Heart right ventricle (tissue), 16 donors: ENCODE results near the gene GNAI1. TPM values are rescaled to one million over a fixed set of nuclear protein-coding genes. Genes with fewer than 3 reads are reported as not detected.
A peak's percentile ranks its signal among the peaks of the same experiment; 100 is the strongest.

ENCODE experiments used
- ATAC-seq, 8 donors: fragments of 200-7000 bp; cut with Tn5 transposase; one replicate each; pipeline ENCODE4 v1.9.1; 2020; ENCODE audit warnings: mild to moderate bottlenecking in 8 of 8, moderate library complexity in 8 of 8, moderate number of reproducible peaks in 1 of 8
- DNase-seq, 2 donors: peaks; one replicate each; pipeline ENCODE4 v3.0.0-alpha.2; 2020
- H3K27ac ChIP-seq, 10 donors: fragments of 200-600 bp; sonication (generic) in 2 of 10; one replicate each; pipeline versions ENCODE4 v1.5.0 to v1.8.0; 2020 to 2022; ENCODE audit warnings: mild to moderate bottlenecking in 3 of 10
- H3K27me3 ChIP-seq, 7 donors: fragments of 200-600 bp; one replicate each; pipeline ENCODE4 v1.8.0; 2021 to 2022; ENCODE audit warnings: mild to moderate bottlenecking in 2 of 7
- H3K36me3 ChIP-seq, 9 donors: fragments of 200-600 bp; sonication (generic) in 1 of 9; one replicate each; pipeline versions ENCODE4 v1.5.0 to v1.8.0; 2020 to 2022; ENCODE audit warnings: mild to moderate bottlenecking in 2 of 9
- H3K4me1 ChIP-seq, 9 donors: fragments of 200-600 bp; sonication (generic) in 1 of 9; one replicate each; pipeline versions ENCODE4 v1.5.0 to v1.8.0; 2020 to 2022; ENCODE audit warnings: mild to moderate bottlenecking in 4 of 9
- H3K4me3 ChIP-seq, 10 donors: fragments of 200-600 bp; sonication (generic) in 2 of 10; one replicate each; pipeline versions ENCODE4 v1.5.0 to v1.8.0; 2020 to 2022; ENCODE audit warnings: mild to moderate bottlenecking in 7 of 10, moderate library complexity in 2 of 10
- H3K9me3 ChIP-seq, 11 donors: fragments of 200-600 bp in 10 of 11; sonication (generic) in 2 of 11; one replicate each; pipeline versions ENCODE4 v1.5.0 to v1.8.0; 2013 to 2022; ENCODE audit warnings: mild to moderate bottlenecking in 2 of 11, control low read depth in 1 of 11, moderate library complexity in 1 of 11
- CTCF ChIP-seq, 9 donors: fragments of 200-600 bp; sonication (generic) in 2 of 9; IDR thresholded peaks; one replicate each; pipeline versions ENCODE4 v1.5.0 to v1.8.0; 2021 to 2022; ENCODE audit warnings: antibody characterized with exemption in 9 of 9, mild to moderate bottlenecking in 5 of 9, moderate library complexity in 1 of 9
- WGBS, 2 donors: extraction: QIAGEN DNeasy Blood & Tissue Kit; methylation state at CpG; one replicate each; pipeline ENCODE4 v1.1.7; 2013; ENCODE audit warnings: inconsistent platforms in 1 of 2; 5-methylcytosine and 5-hydroxymethylcytosine counted together
- intact Hi-C, 10 donors: fragments of 100-400 bp; cut with DNase I; formaldehyde crosslinking; loops; one replicate each; pipeline versions ENCODE4 v1.11.1 to v1.14.2; 2022
- polyA plus RNA-seq, 2 donors: library from polyadenylated mRNA; stranded (reverse); fragments of 200-250 nt; gene quantifications; one replicate each; pipeline ENCODE4 v1.2.3, GENCODE V29; 2013
- total RNA-seq, 10 donors: library from RNA; stranded (reverse); fragmentation: NEBNext Ultra II Directional in 3 of 10; extraction: Animal tissue kit (Norgen Biotek cat#: 25700) in 3 of 10; gene quantifications; one replicate each; pipeline versions ENCODE4 v1.2.1 to v1.2.4, GENCODE V29; 2021 to 2023
- donor health status: Arrhythmogenic right ventricular cardiomyopathy.
- donor health status: ischemic (EF 13 %, LVEDD 7.1; RV severe dilation, severe dysfunction).
- donor health status: healthy with polysubstance abuse.
- donor health status: DM: no; HTN: yes; CAD: no.
- donor health status: DM: no; HTN: no; CAD: no.
- donor health status: ischemic (EF 25% LVEDD 6.9; RV normal size, moderate dysfunction).
- donor health status: ischemic (EF 25% LVEDD 5.7; RV mildly dilated, moderate dysfunction).
- donor health status: healthy.
- donor health status: DM: yes; HTN: yes; CAD: no.
- donor health status: Ischemic cardiomyopathy.
- donor health status: ischemic (EF 35%, LVEDD 5.7; RV mildly dilated, moderate dysfunction).
- donor health status: nonischemic (EF 11% LVEDD 7.7; RV severe dilation, severe dysfunction).
- donor health status: DM: yes; HTN: yes; CAD: no.
- donor health status: PGD.
- donor health status: ischemic (EF 29% LVEDD 5.4; RV normal size, mild dysfunction).
- donor health status: nonischemic (EF 23%, LVEDD 6.1; RV moderate dilation, normal function).

Gene GNAI1
- total and polyA plus RNA-seq, 12 donors, result 5.5 to 19.9 (median 12.5) TPM

- DNase-seq (no peak), ATAC-seq (no peak)
- H3K27ac ChIP-seq, result no peak overlapping the region
- no peaks in the 10 kb centered on the region for H3K27me3 ChIP-seq
- H3K36me3 ChIP-seq, result no peaks in the 10 kb centered on the region
- intact Hi-C loops, result no loop called here
- WGBS, 2 donors, result 97 to 100% methylated on average over 1 of the region's 1 CpG
- H3K4me1 ChIP-seq, result peaks cover 0 to 17% (median 7%) of the 10 kb centered on the region in 9 donors
- H3K9me3 ChIP-seq, result no peaks in the 10 kb centered on the region
- TF ChIP-seq CTCF (IDR thresholded peaks at IDR 0.05), result no peak
- H3K4me3 ChIP-seq, result no peak overlapping the region
Observed at GRCh38 chr7:80241671-80242070, 107.0 kb downstream of the GNAI1 start.

- intact Hi-C loops, result no loop called here
- H3K4me1 ChIP-seq, result peaks cover 0 to 17% (median 7%) of the 10 kb centered on the region in 9 donors
- no peak for DNase-seq
- 72 to 75% methylated on average over 4 of the region's 4 CpGs for WGBS, 2 donors
- no peak for ATAC-seq
- no peaks in the 10 kb centered on the region for H3K27me3 ChIP-seq
- no peak overlapping the region for H3K4me3 ChIP-seq
- H3K36me3 ChIP-seq, result no peaks in the 10 kb centered on the region
- H3K27ac ChIP-seq, result no peak overlapping the region
- no peak for TF ChIP-seq CTCF (IDR thresholded peaks at IDR 0.05)
- H3K9me3 ChIP-seq, result no peaks in the 10 kb centered on the region
Observed at GRCh38 chr7:80243425-80243824, 108.8 kb downstream of the GNAI1 start.

- intact Hi-C loops, result no loop called here
- H3K9me3 ChIP-seq, result no peaks in the 10 kb centered on the region
- peaks cover 0 to 17% (median 7%) of the 10 kb centered on the region in 9 donors for H3K4me1 ChIP-seq
- WGBS, 2 donors, result 42 to 55% methylated on average over 4 of the region's 4 CpGs
- H3K36me3 ChIP-seq, result no peaks in the 10 kb centered on the region
- peak in 1 of 2 donors; percentile 36 for DNase-seq
- ATAC-seq, result peak in 7 of 8 donors; percentile 79 to 93 (median 84)
- H3K27me3 ChIP-seq, result no peaks in the 10 kb centered on the region
- H3K27ac ChIP-seq, result peak overlapping the region in 6 of 10 donors; percentile 7 to 48 (median 26)
- no peak for TF ChIP-seq CTCF (IDR thresholded peaks at IDR 0.05)
- H3K4me3 ChIP-seq, result no peak overlapping the region
Observed at GRCh38 chr7:80244206-80244916, 109.7 kb downstream of the GNAI1 start.

- intact Hi-C loops, result no loop called here
- TF ChIP-seq CTCF (IDR thresholded peaks at IDR 0.05), result no peak
- no peak for DNase-seq
Observed at GRCh38 chr7:80247144-80247543, 112.5 kb downstream of the GNAI1 start.

More at GRCh38 chr7:80247144-80247543, 112.5 kb downstream of the GNAI1 start:
- Histone ChIP-seq H3K4me1 (peaks cover 0 to 17% (median 7%) of the 10 kb centered on the region in 9 donors), H3K27ac (no peak overlapping the region), H3K27me3 (no peaks in the 10 kb centered on the region), H3K4me3 (no peak overlapping the region), H3K36me3 (no peaks in the 10 kb centered on the region), H3K9me3 (no peaks in the 10 kb centered on the region)
- ATAC-seq, result no peak
- 89 to 98% methylated on average over 3 of the region's 3 CpGs for WGBS, 2 donors
